K562 (cell line): ENCODE measurements around the gene APOBEC3C. TPM values are rescaled to one million over a fixed set of nuclear protein-coding genes. Genes with fewer than 3 reads are reported as not detected.

ENCODE experiments used
- ARNT ChIP-seq, 2 experiments: fragments of 450-650 bp; IDR thresholded peaks; 2 replicates each; pipeline ENCODE4 v1.6.1; 2016; ENCODE audit warnings: mild to moderate bottlenecking in 1 of 2
- ATF4 ChIP-seq: fragments of 450-650 bp; formaldehyde crosslinking; IDR thresholded peaks from 2 replicates; pipeline ENCODE4 v1.4.0; 2022; ENCODE audit warnings: mild to moderate bottlenecking, moderate library complexity
- BACH1 ChIP-seq: fragments of 200-800 bp; sonication (Bioruptor generic); IDR thresholded peaks from 2 replicates; pipeline ENCODE4 v1.6.1; 2016; ENCODE audit warnings: missing genetic modification characterization, missing compliant biosample characterization
- BMI1 ChIP-seq: fragments of 150-350 bp; IDR thresholded peaks from 2 replicates; pipeline ENCODE4 v1.6.1; 2014; ENCODE audit warnings: low read length
- C11orf30 ChIP-seq: fragments of 450-650 bp; IDR thresholded peaks from 2 replicates; pipeline ENCODE4 v1.6.1; 2016; ENCODE audit warnings: low read depth, mild to moderate bottlenecking
- ELF1 ChIP-seq: fragments of 200-800 bp; sonication (Bioruptor generic); IDR thresholded peaks from 2 replicates; pipeline ENCODE4 v1.6.1; 2016; ENCODE audit warnings: missing genetic modification characterization, missing compliant biosample characterization
- ELK3 ChIP-seq: fragments of 450-650 bp; formaldehyde crosslinking; IDR thresholded peaks from 2 replicates; pipeline ENCODE4 v1.4.0; 2020; ENCODE audit warnings: mild to moderate bottlenecking
- FOXK2 ChIP-seq, 2 experiments: fragments of 450-650 bp; IDR thresholded peaks in 1 of 2; conservative IDR thresholded peaks in 1 of 2; 2 replicates each; pipeline ENCODE4 v1.6.1; 2016; ENCODE audit warnings: low read depth in 2 of 2, mild to moderate bottlenecking in 1 of 2
- LARP7 ChIP-seq: fragments of 450-650 bp; IDR thresholded peaks from 2 replicates; pipeline ENCODE4 v1.6.1; 2016
- MBD1 ChIP-seq: fragments of 250-450 bp; sonication (Bioruptor Pico); IDR thresholded peaks from 2 replicates; pipeline ENCODE4 v1.8.0; 2022; ENCODE audit warnings: inconsistent platforms
- MBD2 ChIP-seq: sonication (generic); IDR thresholded peaks from 2 replicates; pipeline ENCODE4 v1.6.1; 2016; ENCODE audit warnings: low read depth, borderline replicate concordance
- PHF8 ChIP-seq: fragments of 200-600 bp; sonication (generic); IDR thresholded peaks from 2 replicates; pipeline ENCODE4 v1.6.1; 2012; ENCODE audit warnings: mixed run types, mild to moderate bottlenecking, inconsistent platforms, low read length, moderate library complexity, borderline replicate concordance
- PYGO2 ChIP-seq: fragments of 450-650 bp; IDR thresholded peaks from 2 replicates; pipeline ENCODE4 v1.6.1; 2016; ENCODE audit warnings: mild to moderate bottlenecking, missing genetic modification characterization, moderate library complexity, missing compliant biosample characterization
- RBM25 ChIP-seq: fragments of 200-400 bp; formaldehyde crosslinking; IDR thresholded peaks from 2 replicates; pipeline ENCODE4 v1.6.1; 2018; ENCODE audit warnings: low read length, low read depth, moderate library complexity; ENCODE audit not compliant: severe bottlenecking
- SMARCA4 ChIP-seq: fragments of 450-650 bp; IDR thresholded peaks from 2 replicates; pipeline ENCODE4 v1.6.1; 2016
- SP1 ChIP-seq: sonication (generic); formaldehyde crosslinking; IDR thresholded peaks from 2 replicates; pipeline ENCODE4 v1.8.1; 2022; ENCODE audit warnings: mild to moderate bottlenecking, missing genetic modification reagents
- YY1 ChIP-seq, 3 experiments: IDR thresholded peaks; 2 replicates each; pipeline ENCODE4 v1.6.1; 2011; ENCODE audit warnings: low read length in 2 of 3, mild to moderate bottlenecking in 2 of 3, moderate library complexity in 2 of 3, borderline replicate concordance in 1 of 3, control low read depth in 1 of 3, low read depth in 1 of 3; ENCODE audit not compliant: insufficient read depth in 3 of 3, insufficient replicate concordance in 2 of 3, control insufficient read depth in 1 of 3, insufficient read length in 1 of 3; ENCODE audit errors: extremely low read depth in 1 of 3
- ZNF212 ChIP-seq: fragments of 450-650 bp; formaldehyde crosslinking; IDR thresholded peaks from 2 replicates; pipeline ENCODE4 v1.4.0; 2020; ENCODE audit warnings: mild to moderate bottlenecking
- ZNF551 ChIP-seq: fragments of 250-450 bp; sonication (Bioruptor Pico); IDR thresholded peaks from 2 replicates; pipeline ENCODE4 v1.5.0; 2021; ENCODE audit warnings: mild to moderate bottlenecking, moderate library complexity
- polyA plus RNA-seq, 8 experiments: library from polyadenylated mRNA; depleted of rRNA in 4 of 8; stranded (reverse) in 5 of 8; unstranded in 3 of 8; fragments of >200 nt; fragmentation: Nextera tagmentation in 2 of 8; fragmentation: Illumina TruSeq in 1 of 8; extraction: Ambion mirVana in 2 of 8; extraction: Trizol in 1 of 8; gene quantifications; 2 replicates each; pipeline versions ENCODE4 v1.2.1 to v1.2.3, GENCODE V29; 2011 to 2014; ENCODE audit warnings: inconsistent platforms in 1 of 8, missing spikeins in 1 of 8
- total RNA-seq, 7 experiments: library from RNA; depleted of rRNA in 6 of 7; stranded (reverse); fragments of >200 nt in 6 of 7; fragmentation: Illumina TruSeq in 2 of 7; extraction: Trizol in 2 of 7; gene quantifications; 2 replicates each; pipeline versions ENCODE4 v1.2.1 to v1.2.3, GENCODE V29; 2011 to 2021; ENCODE audit warnings: low replicate concordance in 1 of 7

APOBEC3C gene
- total and polyA plus RNA-seq, 9 of the 15 experiments (the other 6 are each of a cell fraction or from before 2014, with no cell fraction given), result 12.4 to 285 (median 55.5) TPM

- no peak for TF ChIP-seq MBD1
- TF ChIP-seq BACH1 (tag), result no peak
- TF ChIP-seq ELF1 (tag), result peak; percentile 72
- TF ChIP-seq ARNT (IDR thresholded peaks at IDR 0.05), result no peak
- TF ChIP-seq ZNF551 (CRISPR knock-in tag), result no peak
- TF ChIP-seq ATF4, result no peak
- TF ChIP-seq PHF8, result no peak; the same call in 1 of the 2 replicates
- TF ChIP-seq FOXK2 (conservative IDR thresholded peaks at IDR 0.05 in 1 of 2, IDR thresholded peaks at IDR 0.05 in 1 of 2; ENCODE audit: low read depth in 2 of 2), result 0 out of 4 replicates have a peak, but pooled peaks of 1 of the 2 experiments have one; percentile 23
- no peak for TF ChIP-seq SP1 (CRISPR knock-in tag)
- no peak for TF ChIP-seq BMI1
- no peak for TF ChIP-seq ZNF212 (CRISPR knock-in tag)
- peak; percentile 12; the same call in 1 of the 2 replicates for TF ChIP-seq SMARCA4
- TF ChIP-seq ELK3, result no peak
- TF ChIP-seq LARP7, result no peak
- TF ChIP-seq YY1 (IDR thresholded peaks at IDR 0.05; ENCODE audit: borderline replicate concordance in 1 of 3, control insufficient read depth in 1 of 3, extremely low read depth in 1 of 3, insufficient read depth in 3 of 3, insufficient read length in 1 of 3, insufficient replicate concordance in 2 of 3, low read depth in 1 of 3, low read length in 2 of 3), result peak in 1 of 3 experiments; percentile 19
- peak; percentile 55 for TF ChIP-seq RBM25
- no peak for TF ChIP-seq MBD2
- TF ChIP-seq C11orf30, result no peak
- TF ChIP-seq PYGO2 (tag), result no peak
Observed at GRCh38 chr22:38981992-38982927, 31.8 kb upstream of the APOBEC3C start, which contains the start of gene APOBEC3B (continued).
